ENCODE results near the gene CDKN2C.

DNA sequence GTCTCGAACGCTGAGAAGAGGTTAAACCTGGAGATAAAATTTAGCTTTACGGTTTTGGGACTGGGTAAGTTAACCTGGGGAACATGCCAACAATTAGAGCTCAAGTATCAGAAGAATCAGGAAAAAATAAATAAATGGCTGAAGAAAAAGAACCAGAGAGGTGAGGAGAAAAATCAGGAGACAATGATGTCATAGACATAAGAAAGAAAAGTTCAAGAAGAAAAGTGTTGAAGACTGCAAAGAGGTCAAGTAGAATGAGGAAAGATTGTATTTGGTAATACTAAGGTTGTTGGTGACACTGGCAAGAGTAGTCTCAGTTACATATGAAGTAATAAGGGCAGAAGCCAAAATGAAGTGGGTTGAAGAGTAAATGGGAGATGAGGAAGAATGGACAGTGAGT, 26.0 kb downstream of the CDKN2C start:
- TF ChIP-seq FOXM1 (IDR thresholded peaks at IDR 0.05; ENCODE audit: borderline replicate concordance) (no peak), BHLHE40 (IDR thresholded peaks at IDR 0.05; ENCODE audit: borderline replicate concordance) (no peak), ARNT (IDR thresholded peaks at IDR 0.05) (no peak), LEF1 (IDR thresholded peaks at IDR 0.05; ENCODE audit: borderline replicate concordance) (no peak)
